ENCODE data around the gene CARNS1. TPM values are rescaled to one million over a fixed set of nuclear protein-coding genes. Genes with fewer than 3 reads are reported as not detected.
A peak's percentile ranks its signal among the peaks of the same experiment; 100 is the strongest.

CARNS1 gene
- total and polyA plus RNA-seq, 10 of the 15 experiments (the other 5 are each of a cell fraction or from before 2014, with no cell fraction given) = 0.02 to 0.14 (median 0.10) TPM; not detected in 3

GRCh38 chr11:67464411-67465188, 49.1 kb downstream of the CARNS1 start (continued):
- TF ChIP-seq ZNF687 (IDR thresholded peaks at IDR 0.05) = peak; percentile 85
- TF ChIP-seq POLR2AphosphoS5 (IDR thresholded peaks at IDR 0.05; ENCODE audit: low read length) = peak; percentile 73; the same call in 1 of the 2 replicates
- TF ChIP-seq, protein P1, sequence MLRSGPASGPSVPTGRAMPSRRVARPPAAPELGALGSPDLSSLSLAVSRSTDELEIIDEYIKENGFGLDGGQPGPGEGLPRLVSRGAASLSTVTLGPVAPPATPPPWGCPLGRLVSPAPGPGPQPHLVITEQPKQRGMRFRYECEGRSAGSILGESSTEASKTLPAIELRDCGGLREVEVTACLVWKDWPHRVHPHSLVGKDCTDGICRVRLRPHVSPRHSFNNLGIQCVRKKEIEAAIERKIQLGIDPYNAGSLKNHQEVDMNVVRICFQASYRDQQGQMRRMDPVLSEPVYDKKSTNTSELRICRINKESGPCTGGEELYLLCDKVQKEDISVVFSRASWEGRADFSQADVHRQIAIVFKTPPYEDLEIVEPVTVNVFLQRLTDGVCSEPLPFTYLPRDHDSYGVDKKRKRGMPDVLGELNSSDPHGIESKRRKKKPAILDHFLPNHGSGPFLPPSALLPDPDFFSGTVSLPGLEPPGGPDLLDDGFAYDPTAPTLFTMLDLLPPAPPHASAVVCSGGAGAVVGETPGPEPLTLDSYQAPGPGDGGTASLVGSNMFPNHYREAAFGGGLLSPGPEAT (IDR thresholded peaks at IDR 0.05; ENCODE audit: low read depth) = 0 out of 2 replicates have a peak, but pooled peaks have one; percentile 23
- TF ChIP-seq, protein P2, sequence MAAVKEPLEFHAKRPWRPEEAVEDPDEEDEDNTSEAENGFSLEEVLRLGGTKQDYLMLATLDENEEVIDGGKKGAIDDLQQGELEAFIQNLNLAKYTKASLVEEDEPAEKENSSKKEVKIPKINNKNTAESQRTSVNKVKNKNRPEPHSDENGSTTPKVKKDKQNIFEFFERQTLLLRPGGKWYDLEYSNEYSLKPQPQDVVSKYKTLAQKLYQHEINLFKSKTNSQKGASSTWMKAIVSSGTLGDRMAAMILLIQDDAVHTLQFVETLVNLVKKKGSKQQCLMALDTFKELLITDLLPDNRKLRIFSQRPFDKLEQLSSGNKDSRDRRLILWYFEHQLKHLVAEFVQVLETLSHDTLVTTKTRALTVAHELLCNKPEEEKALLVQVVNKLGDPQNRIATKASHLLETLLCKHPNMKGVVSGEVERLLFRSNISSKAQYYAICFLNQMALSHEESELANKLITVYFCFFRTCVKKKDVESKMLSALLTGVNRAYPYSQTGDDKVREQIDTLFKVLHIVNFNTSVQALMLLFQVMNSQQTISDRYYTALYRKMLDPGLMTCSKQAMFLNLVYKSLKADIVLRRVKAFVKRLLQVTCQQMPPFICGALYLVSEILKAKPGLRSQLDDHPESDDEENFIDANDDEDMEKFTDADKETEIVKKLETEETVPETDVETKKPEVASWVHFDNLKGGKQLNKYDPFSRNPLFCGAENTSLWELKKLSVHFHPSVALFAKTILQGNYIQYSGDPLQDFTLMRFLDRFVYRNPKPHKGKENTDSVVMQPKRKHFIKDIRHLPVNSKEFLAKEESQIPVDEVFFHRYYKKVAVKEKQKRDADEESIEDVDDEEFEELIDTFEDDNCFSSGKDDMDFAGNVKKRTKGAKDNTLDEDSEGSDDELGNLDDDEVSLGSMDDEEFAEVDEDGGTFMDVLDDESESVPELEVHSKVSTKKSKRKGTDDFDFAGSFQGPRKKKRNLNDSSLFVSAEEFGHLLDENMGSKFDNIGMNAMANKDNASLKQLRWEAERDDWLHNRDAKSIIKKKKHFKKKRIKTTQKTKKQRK (IDR thresholded peaks at IDR 0.05; ENCODE audit: low read depth, low read length) = no peak
- no peak for TF ChIP-seq SP1 (IDR thresholded peaks at IDR 0.05; ENCODE audit: low read depth, low read length)
- TF ChIP-seq IRF4 (IDR thresholded peaks at IDR 0.05; ENCODE audit: low read depth, low read length) = no peak
- no peak for TF ChIP-seq BRCA1 (IDR thresholded peaks at IDR 0.05; ENCODE audit: low read depth, low read length)
- 0 out of 2 replicates have a peak, but pooled peaks have one; percentile 32 for TF ChIP-seq NBN (IDR thresholded peaks at IDR 0.05)
- no peak for TF ChIP-seq CHD2 (IDR thresholded peaks at IDR 0.05; ENCODE audit: borderline replicate concordance, low read depth, low read length)
- TF ChIP-seq RUNX3 (IDR thresholded peaks at IDR 0.05; ENCODE audit: low read length) = peak; percentile 22
- TF ChIP-seq BMI1 (IDR thresholded peaks at IDR 0.05; ENCODE audit: borderline replicate concordance) = no peak
- TF ChIP-seq FOXK2 (IDR thresholded peaks at IDR 0.05) = no peak
- no peak for TF ChIP-seq ZNF24 (IDR thresholded peaks at IDR 0.05)
- no peak for TF ChIP-seq FOS (IDR thresholded peaks at IDR 0.05; ENCODE audit: borderline replicate concordance, extremely low read depth, insufficient read length)
- no peak for TF ChIP-seq ZBTB33 (IDR thresholded peaks at IDR 0.05)
- no peak for TF ChIP-seq SIX5 (IDR thresholded peaks at IDR 0.05; ENCODE audit: low read depth, low read length, severe bottlenecking)
- no peak for TF ChIP-seq RB1 (IDR thresholded peaks at IDR 0.05; ENCODE audit: borderline replicate concordance)
- TF ChIP-seq NR2C1 (IDR thresholded peaks at IDR 0.05) = peak; percentile 56
- no peak for TF ChIP-seq ETV6 (conservative IDR thresholded peaks at IDR 0.05 in 1 of 2, IDR thresholded peaks at IDR 0.05 in 1 of 2; ENCODE audit: borderline replicate concordance in 1 of 2, low read depth in 1 of 2)
